Myocyte (in vitro differentiated cells): Measurements from ENCODE around the gene DTD1. TPM values are rescaled to one million over a fixed set of nuclear protein-coding genes. Genes with fewer than 3 reads are reported as not detected.
A peak's percentile ranks its signal among the peaks of the same experiment; 100 is the strongest.

ENCODE experiments used
- DNase-seq: peaks from one replicate; pipeline ENCODE4 v3.0.0-alpha.2; 2012; ENCODE audit warnings: low read depth
- total RNA-seq: library from RNA; depleted of rRNA; stranded (reverse); fragments of >200 nt; gene quantifications from 2 replicates; pipeline ENCODE4 v1.2.3, GENCODE V29; 2014

The DTD1 gene
- total RNA-seq, 1 donor from 2014 or later: 25.1 TPM

DNA sequence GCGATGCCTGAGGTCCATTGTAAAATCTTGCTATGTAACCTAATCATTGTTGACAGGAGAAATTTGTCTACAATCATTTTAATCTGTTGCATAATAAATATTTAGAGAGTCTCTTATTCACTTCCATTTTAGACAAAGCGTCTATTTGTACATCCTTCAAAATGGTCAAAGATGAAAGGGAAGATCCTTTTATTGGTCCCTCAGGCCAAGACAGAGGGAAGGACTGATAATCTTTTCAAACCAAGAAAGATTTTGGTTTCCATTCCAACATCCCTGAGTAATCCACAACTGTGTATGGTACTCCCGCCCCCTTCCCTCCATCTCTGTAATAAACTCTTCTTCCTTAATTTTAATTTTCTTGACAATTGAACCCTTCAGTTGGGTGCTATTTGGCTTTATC is 114.1 kb downstream of the DTD1 start:
- no peak for DNase-seq

DNA sequence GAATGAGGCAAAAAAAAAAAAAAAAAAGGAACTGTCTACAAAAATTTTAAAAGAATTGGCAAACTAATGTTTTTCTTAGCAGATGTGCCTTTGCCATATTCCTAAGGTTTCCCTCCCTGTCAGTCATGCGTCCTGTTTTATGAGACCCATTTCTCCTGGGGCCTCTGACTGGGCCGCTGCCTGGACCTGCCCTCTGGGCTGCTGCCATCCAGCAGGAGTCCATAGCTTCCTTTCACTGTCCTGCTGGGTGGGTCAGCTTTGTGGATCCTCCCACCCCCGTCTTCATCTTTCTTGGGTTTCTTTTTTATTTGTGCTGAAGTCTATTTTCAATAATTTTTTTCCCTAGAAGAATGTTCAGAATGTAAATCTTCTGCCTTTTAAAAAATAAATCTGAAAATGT is 114.9 kb downstream of the DTD1 start:
- DNase-seq: peak; percentile 20

DNA sequence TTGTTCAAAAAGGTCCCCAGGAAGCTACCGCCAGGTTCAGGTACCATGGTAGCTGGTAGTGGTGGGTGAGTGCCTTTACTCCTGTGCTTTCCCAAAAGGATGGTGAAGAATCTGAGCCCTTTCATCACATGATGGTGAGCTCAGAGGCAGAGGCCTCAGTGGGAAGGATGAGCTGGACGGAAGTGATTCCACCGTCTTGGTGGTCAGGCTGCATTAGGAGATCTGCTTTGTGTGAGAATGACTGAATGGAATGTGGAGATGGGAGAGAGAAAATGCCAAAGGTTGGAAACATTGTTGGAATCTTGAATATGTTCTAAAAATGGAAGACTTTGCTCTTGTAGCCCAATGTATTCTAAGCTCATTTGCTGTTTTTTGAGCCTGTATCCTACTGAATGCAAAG is 117.6 kb downstream of the DTD1 start:
- peak; percentile 90 for DNase-seq

DNA sequence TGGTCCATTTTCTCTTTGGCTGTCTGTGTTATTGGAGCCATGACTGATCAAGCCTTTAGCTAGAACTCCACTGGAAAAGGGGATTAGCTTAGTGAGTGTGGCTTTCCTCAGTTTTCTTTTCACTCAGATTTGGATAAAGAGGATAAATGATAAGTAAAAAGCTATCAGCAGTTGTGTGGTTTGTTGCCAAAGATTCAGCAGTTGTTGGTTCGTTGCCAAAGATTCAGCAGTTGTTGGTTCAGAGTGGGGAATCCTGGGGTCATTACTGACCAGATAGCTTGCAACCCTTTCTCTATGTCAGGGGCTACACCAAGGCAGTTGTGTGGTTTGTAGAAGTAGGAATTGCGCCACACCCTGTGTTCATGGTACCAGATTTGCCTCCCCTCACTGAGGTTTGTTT is 118.1 kb downstream of the DTD1 start:
- peak; percentile 76 for DNase-seq

DNA sequence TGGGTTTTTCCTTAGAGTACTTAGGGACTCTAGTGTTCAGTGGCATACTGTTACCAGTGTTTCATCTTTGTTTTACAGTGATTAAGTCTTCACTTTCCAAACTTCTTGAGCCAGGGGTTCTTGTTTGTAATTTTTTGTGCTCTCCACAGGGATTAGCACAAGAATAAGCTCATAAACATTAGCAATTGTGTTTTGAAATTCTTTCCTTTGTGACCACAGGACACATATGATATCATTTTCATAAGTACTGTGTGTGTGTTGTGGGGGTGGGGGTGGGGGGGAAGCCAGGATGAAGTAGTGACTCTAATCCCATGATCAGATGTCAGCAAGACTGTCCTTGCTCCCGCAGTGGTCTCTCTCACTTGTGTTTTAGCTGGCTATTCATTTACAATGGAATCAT is 124.3 kb downstream of the DTD1 start:
- DNase-seq: peak; percentile 12

DNA sequence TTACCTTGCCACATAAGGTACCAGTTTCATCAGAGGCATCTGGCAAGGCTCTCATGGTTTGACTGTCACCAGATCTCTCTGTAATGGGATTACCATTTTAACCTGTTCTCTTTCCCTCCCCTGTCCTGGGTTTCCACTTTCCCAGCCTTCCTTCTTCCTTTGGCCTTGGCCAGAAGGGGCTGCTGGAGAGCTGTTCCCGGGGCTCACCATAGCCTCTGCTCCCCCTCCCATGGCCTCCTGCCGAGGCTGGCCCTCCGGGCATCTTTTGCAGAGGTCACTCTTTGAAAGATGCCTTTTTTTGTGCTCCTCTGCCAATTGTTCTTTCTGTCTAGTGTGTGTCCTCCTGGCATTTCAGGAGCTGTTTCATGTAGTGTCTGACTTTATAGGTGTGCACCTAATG is 125.0 kb downstream of the DTD1 start:
- DNase-seq: no peak

DNA sequence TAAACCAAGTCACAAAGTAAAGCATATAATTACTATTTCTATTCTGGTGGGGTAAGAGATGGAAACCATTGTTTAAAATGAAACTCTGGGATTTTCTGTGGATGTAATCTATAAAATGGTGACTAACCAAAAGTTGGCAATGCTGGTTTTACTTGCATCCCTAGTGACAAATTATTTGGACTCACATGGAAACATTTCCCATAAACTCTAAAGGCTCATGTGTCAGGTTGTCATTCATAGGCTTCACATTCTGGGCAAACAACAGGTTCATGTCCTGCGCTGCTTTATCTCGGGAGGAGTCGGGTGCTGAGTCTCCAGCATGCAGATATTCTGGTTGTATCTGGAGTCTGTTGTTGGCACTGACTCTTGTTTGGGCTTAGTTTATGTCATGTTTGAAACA is 127.7 kb downstream of the DTD1 start:
- no peak for DNase-seq

DNA sequence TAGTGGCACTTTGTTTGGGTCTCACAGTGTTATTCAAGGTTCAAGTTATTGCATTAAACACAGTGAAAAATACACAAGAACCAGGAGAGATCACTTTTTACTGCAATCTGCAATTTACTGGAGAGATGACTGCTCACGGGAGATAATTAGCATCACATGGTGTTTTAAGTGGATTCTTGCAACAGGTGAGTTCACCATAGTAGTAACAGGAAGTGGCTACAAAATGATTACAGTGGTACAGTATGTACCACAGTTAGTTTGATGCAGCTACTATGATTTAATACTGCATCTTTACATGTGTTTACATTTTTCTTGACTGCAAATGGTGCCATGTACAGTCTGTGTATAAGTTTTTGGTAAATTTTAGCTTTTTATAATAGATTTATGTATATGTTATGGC is 129.2 kb downstream of the DTD1 start:
- DNase-seq: no peak

DNA sequence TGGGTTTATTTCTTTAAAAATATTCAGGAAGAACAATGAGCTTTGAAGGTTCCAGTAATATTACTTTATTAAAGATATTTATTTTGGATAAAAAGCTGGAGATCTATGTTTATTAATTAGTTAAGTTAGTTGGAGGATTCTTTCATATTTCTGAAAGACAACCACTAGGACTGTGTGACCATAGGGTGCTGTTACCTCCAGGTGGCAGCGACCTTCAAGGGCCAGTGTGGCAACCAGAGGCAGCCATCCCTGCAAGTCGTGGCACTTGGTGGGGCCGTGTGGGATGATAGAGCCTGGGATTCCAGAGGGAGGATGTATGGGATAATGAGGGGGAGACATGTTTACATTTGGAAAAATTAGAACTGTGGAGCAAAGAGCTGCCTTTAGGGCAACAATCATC is 130.3 kb downstream of the DTD1 start:
- no peak for DNase-seq

DNA sequence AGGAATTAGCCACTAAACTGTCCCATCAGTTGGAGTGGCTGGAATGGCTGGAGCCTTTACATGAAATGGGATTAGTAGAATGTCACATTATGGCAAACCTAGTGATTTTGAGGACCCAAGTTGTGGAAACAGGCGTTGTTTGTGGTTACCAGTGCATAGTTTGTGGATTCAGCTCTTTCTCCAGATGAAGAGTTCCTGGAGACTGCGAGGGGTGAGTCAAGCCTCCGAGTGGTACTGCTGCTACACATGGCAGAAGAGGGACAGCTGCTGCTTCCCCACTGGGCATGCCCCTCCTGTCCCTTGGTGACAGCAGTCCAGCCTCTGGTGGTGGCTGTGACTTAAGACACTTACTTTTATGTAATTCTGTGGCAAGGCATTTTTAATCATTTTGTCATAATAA is 131.6 kb downstream of the DTD1 start:
- peak; percentile 88 for DNase-seq

DNA sequence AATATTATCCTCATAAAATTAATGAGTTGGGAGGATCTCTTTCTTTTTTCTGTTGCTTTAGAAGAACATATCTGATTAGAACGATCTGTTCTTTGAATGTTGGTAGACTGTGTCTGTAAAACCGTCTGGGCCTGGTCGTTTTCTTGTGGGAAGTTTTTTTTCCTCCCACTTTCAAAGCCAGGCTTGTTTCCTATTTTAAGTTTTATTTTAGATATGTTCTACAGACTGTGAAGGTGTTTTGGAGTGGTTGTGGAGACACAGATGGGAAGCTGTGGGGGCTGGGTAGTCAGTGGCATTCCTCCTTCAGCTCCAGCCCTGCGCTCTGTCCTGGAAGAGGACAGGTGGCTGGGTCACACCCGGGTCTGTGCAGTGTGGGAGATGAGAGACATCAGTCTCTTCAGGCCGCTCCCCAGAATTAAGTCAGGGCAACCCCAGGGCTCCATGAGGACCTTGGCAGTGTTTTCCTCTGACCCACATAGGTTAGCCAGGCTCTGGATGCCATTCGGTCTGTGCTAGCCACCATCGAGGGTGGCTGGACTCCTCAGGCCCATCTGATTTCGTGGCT is 133.8 kb downstream of the DTD1 start:
- peak; percentile 63 for DNase-seq

DNA sequence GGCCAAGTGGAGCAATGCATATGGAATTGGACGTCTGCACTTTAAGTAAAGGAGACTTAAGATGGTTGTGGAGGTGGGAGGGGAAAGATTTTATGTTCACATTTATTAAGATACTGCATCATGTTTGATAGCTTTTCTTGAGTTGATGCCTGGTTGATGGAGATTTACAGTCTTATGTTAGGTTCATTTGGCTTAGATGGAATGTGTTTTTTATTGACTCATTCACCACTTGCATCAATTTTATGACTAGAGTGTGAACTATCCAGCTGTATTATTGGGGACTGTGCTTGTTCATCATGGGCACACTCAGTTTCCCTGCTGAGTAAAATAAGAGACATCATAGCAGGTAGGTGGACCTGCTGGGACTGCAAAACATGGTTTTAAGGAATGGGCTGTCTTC is 134.5 kb downstream of the DTD1 start:
- DNase-seq: no peak

DNA sequence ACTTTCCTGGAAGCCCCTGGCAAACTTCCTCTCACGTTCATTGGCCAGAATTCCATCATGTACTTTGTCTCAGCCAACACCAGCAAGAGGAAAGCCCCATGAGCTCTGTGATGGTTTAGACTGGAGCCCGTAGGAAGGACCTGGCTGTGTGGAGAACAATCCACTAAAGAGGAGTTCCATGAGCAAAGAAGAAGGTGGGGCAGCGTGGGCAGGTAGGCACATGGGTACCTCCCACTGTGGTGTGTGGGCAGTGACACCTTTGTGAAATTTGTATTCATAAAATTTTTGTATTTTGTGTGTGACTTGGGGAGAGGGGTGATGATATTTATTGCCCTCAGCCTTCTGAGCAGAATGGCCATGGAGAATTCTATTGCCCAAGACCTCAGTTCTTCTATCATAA is 136.2 kb downstream of the DTD1 start:
- DNase-seq: no peak

DNA sequence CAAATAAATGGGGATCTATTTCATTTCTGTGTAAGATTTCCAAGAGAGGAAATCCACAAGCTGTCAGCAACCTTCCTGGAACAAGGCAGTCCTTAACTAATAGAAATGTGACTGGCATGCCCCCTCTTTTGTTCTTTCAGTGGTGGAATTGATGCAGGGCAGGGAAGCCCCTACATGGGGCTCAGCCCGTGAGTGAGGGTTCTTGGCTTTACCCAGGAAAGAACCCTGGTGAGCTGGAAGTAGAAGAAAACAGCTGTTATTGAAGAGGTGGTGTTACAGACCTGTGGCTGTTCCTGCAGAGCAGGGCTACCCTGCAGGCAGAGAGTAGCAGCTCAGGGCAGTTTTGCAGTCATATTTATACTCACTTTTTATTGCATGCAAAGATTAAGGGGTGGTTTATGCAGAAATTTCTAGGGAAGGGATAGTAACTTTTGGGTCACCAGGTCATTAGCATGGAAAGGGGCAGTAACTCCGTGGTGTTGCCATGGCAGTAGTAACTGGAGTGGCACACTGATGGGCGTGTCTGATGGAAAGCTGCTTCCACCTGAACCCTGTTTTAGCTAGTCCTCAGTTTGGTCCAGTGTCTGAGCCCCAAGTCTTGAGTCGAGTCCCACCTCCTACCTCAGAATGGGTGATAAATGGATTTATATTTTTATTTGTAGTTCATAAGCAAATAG is 137.1 kb downstream of the DTD1 start:
- DNase-seq: no peak

DNA sequence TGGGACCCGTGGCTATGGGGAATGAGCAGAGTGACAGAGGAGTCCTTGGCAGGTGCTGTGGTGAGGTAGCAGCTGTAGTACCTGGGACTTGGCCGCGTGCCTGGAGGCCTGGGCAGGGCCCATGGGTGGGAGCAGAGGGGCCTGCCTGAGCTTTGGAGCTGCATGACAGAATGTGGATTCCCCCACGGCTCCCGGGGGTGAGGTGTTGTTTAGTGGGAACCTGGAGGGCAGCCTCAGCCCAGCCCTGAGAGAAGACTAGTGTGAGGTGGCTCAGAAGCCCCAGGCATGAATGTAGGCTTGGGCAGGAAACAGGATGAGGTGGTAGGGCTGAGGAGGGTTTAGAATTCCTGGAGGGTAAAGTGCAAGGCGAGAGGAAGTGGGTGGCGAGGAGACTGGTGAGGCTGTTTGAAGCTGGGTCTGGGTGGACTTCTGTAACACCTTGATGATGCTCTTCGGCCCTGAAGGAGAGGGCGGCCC is 139.2 kb downstream of the DTD1 start:
- peak; percentile 35 for DNase-seq

DNA sequence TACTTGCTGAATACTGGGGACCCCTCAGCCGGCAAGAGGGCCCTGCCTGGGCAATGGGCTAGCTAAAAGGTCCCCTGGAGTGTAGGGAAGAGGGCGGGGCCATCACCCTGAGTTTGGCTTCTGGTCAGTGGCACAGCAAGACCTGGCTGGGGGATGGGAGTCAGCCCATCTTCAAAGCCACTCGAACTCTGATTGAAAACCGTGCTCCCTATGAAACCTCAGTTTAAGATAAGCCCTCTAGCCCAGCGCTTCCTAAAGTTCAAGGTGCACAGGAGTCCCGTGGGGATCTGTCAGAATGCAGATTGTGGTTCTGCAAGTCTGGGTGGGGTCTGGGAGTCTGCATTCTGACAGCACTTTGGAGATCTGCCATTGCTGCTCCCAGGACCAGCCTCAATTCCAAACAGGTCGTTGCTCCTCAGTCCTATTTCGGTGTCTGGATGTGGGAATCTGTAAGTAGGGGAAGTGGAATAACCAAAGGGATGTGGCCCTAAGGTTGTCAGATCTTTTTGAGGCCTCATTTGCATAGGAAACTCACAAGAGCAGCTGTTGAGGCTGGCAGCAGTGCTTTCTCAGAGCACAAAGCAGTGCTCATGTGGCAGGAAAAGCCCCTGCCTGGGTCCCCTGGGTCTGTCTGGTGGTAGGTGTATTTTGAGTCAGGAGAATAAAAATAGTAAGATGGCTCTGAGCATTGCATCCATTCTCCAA is 140.5 kb downstream of the DTD1 start:
- peak; percentile 89 for DNase-seq

DNA sequence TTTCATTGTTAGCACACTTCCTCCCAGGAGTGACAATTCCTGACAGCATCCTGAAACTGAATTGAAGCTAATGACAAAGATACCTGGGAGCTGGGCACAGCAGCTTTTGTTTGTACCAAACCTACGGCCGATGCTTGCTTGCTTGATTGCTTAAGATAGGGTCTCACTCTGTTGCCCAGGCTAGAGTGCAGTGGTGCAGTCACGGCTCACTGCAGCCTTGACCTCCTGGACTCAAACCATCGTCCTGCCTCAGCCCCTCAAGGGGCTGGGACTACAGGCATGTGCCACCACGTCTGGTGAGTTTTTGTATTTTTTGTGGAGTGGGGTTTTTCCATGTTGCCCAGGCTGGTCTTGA is 141.0 kb downstream of the DTD1 start:
- DNase-seq: no peak

DNA sequence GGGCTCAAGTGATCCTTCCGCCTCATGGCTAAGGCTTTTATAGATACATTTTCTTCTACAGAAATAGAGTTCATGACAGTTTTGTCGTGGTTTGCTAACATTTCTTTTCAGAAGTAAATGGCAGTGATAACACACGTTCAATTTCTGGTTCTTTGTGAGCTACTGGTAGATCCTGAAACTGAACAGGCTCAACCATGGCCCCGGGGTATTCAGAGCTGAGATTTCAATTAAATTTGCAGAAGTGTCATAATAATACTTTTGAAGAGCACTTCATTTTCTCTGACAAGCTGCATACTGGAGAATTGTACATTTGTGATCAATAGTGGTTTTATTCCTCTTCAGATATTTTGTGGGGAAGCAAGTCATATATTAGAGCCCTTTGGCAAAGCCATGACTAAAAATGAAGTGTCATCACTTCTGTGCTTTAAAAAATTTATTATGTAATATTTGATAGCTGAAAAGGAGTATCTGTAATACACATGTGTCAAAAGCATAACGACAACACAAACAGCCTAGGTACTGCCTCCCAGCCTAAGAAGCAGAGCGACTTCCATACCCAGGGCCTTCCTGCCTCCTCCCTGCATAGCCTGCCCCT is 141.5 kb downstream of the DTD1 start:
- DNase-seq: no peak

DNA sequence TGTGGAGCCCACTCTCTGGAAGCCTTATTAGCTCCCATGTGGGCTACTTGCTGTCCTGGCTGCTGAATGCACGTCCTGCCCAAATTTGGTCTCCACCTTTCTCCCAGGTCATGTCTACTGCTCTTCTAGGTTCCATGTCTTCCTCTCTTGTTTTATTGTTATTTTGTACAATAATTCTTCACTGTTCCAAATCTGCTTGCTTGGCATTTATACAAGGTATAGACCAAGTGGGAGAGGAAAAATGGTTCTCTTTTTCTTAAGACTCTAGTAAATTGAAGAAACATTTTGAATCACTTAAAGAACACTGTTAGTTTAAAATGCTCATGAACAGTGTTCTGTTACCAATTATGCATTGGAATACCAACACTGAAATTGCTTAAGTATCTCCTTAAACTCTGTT is 144.1 kb downstream of the DTD1 start:
- no peak for DNase-seq

DNA sequence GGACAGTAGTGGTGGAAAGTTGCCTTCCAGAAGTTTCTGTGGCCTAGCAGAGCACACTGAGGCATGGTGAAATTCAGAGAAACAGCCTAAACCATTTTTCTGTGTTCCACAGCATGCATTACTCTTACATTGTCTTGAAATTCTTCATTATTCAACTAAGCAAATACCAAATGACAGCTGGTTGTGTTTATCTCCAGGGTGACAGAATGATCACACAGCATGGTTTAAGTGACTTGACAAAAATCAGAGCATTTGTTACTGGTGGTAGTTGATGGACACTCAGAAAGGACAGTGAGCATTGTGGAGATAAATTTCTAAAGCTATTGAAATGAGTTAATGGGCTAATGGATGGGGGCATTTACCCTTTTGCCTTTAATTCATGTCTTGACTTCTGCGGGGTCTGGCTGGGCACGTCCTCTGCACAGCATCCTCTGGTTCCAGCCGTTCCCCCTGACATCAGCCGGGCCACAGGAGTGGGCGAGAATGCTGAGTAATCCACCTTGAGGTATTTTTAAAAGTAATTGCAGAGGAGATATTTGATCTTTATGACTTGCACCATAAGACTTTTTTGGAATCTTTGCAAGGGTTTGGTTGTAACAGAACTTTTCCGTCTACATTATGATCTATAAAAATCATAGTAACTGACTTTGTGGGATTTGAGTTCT is 146.8 kb downstream of the DTD1 start:
- DNase-seq: peak; percentile 46

DNA sequence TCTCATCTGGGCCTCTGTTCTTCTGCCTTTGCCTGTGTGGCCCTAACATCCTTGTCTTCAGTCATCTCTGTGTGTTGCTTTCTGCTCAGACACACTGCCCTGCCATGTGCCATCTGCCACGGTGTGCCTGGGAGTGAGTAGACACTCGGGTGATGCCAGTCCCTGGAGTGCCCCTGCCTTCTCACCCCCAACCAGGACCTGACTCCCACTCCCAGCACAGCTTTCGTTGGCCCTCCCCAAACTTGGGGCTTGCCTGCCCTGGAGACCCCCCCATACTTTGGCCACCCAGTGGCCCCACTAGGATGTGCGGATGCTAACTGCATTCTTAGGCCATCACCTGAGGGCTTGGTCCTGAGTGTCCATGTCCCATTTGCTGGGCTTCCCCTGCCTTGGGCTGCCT is 149.3 kb downstream of the DTD1 start:
- no peak for DNase-seq

DNA sequence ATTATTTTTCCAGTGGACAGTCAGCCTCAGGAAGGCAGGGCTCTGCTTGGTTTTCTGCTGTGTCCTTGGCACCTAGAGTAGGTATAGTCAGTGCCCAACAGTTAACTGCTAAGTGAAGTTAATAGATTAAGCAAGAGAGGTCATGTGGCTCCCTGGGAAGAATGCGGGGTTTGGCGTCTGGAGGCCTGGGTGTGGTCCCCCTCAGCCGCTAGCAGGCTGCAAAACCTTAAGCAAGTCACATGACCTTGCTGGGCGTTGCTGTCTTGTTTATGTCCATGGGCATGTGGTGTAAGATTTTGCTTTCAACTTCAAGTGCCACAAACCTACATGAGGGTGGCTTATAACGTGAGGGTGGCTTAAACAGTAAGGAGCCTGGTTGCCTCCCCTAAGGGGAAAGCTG is 150.2 kb downstream of the DTD1 start:
- no peak for DNase-seq
